Measurements from ENCODE around the gene MAP3K5.

MAP3K5 gene

DNA sequence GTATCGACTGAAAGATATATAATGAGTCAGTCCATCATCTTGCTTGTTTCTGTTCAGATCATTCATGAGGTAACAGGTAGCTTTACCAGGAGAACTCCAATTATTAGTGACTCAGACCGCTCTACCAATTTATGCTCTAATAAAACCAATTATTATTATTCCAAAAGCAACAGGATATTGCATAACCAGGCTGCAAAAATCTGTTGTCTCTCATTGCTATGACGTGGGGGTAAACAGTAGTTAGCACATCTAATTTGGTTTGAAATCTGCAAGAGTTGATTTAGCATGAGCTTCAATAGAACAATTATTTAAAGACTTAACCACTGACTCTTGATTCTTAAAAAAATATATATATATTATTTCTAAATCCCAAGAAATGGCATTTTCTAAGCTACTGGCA is 151.1 kb downstream of the MAP3K5 start:
- DNase-seq: no peak

DNA sequence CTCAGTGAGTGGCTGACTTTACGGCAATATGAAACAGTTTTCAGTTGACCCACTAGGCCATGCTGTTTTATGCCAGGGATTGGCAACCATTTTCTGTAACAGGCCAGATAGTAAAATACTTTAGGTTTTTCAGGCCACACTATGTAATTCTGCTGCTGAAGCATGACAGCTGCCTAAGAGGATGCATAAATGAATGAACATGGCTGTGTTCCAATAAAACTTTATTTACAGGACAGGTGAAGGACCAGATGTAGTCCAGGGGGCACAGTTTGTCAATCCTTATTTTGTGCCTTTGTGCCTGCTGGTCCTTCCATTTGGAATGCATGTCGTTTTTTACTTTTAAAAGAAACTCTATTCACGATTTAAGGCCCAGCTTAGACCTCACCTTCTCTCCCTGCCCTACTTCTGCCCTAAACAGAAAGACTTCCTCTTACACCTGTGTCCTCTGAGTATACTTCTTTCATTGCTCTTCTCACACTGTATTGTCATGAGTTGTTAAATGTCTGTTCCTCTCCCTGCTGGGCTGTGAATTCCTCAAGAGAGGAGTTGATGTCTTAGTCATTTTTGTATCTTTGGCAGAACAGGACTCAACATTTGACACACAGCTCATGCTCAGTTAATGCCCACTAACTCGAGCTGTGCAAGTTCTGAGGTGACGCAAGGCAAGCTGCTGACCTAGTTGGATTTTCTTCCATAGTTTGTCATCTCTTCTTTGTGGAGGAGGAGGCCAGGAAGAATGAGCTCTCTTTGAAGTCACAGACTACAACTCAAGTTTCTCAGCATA is 152.0 kb downstream of the MAP3K5 start:
- no peak for DNase-seq

DNA sequence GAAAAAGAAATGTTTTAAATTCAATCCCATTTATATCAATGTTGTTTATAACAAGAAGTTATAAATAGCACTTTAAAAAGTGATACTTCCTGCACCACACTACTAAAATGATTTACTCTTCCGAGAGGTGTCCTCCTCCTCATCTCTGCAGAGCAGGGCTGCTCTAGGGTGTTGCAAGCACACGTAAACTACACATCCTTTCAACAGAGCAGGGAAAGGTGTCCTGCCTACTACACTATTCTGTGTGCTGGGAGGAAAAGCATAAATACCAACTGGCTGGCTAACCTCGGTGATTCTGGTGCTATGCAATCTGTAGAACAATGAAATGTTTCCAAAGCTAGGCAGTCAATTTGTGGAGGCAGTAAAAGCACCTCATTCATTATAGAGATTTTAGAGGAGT is 152.6 kb downstream of the MAP3K5 start:
- no peak for DNase-seq

DNA sequence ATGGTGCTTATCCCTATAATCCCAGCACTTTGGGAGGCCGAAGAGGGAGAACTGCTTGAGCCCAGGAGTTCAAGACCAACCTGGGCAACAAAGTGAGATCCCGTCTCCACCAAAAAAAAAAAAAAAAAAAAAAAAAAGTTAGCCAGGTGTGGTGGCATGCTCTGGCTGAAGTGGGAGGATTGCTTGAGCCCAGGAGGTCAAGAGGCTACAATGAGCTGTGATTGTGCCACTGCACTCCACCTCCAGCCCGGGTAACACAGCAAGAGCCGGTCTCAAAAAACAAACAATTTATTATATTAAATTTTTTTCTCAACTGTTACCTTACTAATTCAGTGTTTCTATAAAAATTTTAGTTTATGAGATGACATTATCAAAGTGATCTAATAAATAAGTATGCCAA is 156.7 kb downstream of the MAP3K5 start:
- DNase-seq: no peak

- DNase-seq: no peak
Measured at GRCh38 chr6:136633355-136633754, 158.9 kb downstream of the MAP3K5 start.

DNA sequence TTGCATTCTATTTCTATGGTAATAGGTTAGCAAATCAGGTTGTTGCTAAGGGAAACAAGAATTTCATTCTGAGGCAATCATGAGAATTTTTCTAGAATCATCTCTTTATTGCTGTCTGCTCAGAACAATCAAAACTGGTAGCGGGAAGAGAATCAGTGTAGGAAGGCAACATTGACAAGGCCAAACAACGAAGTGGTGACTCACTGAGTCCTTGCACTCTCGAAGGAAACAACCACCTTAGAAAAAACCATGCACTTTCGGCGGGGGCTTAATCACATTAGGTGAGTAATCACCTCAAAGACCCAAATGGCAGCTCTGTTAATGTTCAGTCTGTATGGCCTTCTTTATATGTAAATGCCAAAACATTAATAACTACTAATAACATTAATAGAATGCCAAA is 163.3 kb downstream of the MAP3K5 start:
- DNase-seq: no peak

DNA sequence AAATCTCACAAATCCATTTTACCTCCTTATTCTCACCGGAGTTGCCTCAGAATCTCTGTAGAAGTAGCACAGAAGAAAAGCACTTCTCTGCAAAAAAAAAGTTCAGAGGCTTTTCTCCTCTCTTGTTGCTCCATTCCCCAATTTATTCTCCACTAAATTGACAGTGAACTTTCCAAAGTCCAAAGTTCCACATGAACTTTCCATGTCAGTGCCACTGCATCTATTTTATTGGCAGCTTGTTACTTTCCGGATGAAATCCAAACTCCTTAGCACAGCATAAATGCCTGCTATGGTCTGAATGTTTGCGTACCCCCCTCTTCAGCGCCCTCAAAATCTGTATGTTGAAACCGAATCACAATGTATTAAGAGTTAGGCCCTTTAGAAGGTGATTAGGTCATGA is 165.1 kb downstream of the MAP3K5 start:
- no peak for DNase-seq

DNA sequence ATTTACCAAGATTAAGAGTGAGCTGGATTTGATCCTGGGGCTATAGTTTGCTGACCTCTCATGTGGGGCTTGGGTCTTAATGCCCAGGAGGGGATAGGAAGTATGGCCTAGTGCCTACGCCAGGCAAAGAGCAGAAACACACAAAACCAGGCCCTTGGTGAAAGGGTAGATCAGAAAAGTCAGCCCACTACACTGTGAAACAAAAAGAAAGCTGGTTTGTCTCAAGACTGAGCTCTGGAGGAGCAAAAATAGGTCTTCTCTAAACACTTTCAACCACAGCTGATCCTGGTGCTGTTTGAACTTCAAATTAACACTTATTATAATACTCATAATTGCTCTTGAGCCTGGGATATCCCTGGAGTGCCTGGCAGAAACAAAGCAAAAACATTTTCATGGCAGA is 167.0 kb downstream of the MAP3K5 start:
- DNase-seq: no peak

DNA sequence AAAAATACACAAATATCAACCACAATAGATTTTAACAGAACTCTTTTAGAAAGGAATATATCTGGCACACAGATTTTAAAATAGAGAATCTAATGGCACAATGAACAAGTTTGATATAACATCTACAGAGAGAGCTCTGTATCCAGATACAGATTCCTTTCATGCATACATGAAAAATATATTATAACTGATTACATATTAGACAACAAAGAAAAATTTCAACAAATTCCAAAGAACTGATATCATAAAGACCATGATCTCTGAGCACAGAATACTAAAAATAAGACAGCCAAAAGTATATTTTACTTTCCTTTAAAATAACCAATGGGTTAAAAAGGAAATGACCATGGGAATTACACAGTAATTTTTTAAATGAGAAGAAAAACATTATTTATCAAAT is 167.9 kb downstream of the MAP3K5 start:
- no peak for DNase-seq

DNA sequence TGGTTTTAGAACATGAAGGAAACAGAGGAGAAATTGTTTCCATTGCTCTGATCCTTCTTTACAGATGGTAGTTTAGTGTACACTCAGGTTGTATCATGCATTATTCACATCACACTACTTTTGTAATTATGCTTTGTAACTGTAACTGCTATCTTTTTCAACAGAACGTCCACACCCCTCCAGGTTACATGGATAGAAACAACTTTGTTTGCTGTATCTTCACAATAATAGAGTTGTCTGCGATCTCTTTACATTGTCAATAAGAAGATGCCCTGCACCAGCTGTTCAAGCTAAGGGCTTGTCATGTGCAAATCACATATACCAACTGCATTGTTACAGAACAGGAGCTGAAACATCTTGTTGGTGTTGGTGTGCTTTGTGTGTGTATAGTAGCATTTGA is 174.2 kb downstream of the MAP3K5 start:
- no peak for DNase-seq

DNA sequence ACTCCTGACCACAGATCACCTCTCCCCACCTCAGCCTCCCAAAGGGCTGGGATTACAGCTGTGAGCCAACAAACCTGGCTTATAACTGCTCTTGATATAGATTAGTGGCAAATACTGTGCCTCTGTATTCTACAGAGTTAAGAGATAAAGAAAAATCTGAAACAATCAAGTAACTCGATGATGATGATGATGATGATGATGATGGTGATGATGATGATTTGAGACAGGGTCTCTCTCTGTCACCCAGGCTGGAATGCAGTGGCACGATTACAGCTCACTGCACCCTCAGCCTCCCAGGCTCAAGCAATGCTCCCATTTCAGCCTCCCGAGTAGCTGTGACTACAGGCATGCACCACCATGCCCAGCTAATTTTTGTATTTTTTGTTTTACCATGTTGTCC is 175.8 kb downstream of the MAP3K5 start:
- no peak for DNase-seq

DNA sequence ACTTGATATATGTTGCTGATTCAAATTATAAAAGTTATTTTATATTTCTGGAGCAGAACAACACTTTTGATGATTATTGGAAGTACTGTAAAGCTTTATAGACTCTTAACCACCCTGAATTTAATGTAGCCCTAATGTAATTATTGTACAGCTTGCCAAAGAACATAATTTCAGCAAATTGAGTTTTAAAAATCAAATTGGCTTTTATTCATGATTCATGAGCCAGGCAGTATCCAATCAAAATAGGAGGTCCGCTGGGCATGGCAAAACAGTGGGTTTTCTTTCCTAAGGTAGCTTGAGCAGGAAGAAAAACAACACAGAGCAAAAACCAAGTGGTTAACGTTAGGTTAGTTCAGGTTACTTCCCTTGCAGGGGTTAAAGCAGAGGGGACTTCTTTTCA is 177.3 kb downstream of the MAP3K5 start:
- no peak for DNase-seq

DNA sequence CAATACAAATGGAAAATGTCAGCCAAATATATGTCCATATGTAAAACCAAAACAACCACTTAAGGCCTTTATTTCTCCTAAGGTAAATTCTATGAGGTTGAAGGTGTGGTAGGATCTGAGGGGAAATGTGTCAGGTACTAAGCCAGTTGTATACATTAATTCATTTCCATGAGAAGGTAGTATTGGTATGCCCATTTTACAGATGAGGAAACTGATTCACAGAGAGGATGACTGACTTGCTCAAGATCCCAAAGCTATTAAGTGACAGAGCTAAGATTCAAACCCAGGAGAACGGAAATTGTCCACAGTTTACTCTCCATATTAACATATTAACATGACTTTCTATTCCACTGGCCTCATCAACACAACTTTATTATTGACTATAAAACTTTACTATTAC is 177.9 kb downstream of the MAP3K5 start:
- DNase-seq: no peak

GRCh38 chr6:136613477-136613876 is 178.8 kb downstream of the MAP3K5 start:
- no peak for DNase-seq

GRCh38 chr6:136612666-136613389 is 179.4 kb downstream of the MAP3K5 start:
- DNase-seq: no peak

- no peak for DNase-seq
Measured at GRCh38 chr6:136611746-136612145, 180.5 kb downstream of the MAP3K5 start.

DNA sequence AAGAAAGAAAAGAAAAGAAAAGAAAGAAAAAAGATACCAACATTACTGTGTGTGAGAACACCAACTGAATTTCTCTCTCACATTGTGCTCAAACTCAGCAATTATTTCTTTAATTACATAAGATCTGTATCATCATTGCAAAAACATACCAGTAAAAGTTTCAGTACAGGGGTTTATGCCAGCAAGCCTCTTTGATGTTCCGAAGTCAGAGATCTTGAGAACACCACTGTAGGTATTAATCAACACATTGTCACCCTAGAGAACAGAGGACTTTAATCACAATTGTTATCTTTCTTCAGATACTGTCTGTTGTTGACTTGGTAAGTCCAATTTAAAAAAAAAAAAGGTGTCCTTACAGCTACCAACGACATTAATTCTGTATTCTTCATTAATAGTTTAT is 181.1 kb downstream of the MAP3K5 start:
- DNase-seq: no peak

DNA sequence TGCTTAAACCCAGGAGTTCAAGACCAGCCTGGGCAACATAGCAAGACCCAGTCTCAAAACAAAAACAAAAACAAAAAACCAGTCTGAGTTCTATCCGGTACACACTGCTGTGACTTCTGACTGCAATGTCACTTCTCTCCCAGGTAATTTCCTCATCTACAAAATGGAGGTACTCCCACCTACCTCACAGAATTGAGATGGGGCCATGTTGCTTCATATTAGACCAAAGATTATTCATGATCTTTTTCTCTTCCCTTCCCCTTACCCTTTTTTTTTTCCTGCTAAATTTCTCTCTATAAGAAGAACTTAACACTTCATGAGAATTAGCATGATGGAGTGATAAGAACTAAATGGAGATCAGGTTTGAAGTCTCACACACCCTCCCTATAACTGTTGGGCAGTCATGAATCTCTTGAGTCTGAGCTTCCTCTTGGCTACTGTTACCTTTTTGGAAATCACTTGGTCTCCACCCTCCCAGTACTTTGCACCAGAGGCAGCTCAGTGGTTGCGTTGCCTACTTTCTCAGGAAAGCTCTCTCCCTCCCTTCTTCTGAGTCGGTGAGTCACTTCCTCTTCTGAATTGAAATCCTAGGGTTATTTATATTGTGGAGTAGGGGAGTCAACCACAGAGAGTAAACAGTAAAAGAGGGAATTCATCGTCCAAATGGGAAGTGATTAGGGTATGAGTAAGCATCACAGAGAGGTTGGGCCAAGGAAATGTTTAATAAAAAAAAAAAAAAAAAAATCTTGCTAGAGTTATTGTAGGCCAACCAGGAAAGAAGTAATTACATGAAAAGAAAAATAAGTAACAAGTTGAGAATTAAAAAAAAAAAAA is 182.2 kb downstream of the MAP3K5 start:
- DNase-seq: no peak

- DNase-seq: no peak
Measured at GRCh38 chr6:136608991-136609390, 183.3 kb downstream of the MAP3K5 start.

DNA sequence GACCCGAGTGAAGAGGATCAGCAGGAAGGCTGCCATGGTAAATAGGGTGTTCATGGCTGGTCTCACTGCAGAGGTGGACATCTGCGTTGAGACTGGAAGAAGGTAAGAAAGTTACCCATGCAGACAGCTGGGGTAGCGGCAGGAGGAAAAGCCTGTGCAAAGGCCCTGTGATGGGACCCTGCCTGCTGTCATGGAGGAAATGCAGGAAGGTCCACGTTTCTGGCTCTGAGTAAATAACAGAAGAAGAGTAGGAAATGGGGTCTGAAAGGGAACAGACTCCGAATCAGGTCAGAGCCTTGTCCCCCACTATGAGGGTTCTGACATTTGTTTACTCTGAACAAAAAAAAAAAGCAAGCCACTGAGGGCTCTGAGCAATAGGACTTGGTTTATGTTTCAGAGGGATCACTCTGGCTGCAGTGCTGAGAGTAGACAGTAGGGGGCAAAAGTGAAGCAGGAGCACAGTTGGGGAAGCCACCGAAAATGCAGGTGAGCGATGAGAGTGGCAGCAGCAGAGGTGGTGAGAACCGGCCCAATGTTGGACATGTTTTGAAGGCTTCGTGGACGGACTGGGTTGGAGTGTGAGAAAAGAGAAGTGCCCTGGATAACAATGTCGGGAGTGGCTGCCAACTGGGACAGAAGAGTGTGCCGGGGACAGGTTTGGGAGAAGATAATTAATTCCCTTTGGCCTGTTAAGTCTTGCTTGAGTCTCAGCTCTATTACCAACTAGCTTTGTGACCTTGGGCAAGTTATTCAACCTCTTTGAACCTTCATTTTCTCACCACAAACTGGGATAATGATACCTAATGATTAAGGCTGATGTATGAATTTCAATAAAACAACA is 184.1 kb downstream of the MAP3K5 start:
- DNase-seq: no peak

DNA sequence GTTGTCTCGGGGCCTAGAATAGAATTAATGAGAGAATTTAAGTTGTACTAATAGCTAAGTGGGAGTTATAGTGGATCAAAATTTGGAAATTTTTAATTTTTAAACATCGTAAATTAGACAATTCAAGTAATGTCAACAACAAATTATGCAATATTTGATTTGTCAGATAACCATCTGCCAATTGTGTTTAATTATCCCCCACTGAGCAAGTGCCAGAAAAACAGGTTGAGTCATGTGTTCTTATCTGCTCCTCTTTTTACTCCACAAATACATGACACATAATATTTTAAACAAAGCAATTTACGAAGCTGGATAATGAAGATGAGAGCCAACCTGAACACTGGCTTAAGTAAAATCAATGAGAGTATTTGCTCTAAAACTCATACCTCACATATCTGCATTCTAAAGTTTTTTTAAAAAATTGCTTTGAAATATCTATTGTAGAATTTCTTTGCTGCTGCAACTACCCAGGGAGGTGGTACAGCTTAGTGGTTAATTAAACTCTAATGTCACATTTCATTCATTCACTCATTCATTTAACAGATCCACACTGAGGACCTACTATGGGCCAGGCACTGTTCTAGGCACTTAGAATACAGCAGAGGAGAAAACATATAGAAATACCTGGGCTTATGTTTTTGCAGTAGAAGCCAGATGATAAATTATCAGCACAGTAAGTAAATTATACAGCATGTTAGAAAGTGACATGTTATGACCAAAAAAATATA is 184.9 kb downstream of the MAP3K5 start:
- DNase-seq: no peak

DNA sequence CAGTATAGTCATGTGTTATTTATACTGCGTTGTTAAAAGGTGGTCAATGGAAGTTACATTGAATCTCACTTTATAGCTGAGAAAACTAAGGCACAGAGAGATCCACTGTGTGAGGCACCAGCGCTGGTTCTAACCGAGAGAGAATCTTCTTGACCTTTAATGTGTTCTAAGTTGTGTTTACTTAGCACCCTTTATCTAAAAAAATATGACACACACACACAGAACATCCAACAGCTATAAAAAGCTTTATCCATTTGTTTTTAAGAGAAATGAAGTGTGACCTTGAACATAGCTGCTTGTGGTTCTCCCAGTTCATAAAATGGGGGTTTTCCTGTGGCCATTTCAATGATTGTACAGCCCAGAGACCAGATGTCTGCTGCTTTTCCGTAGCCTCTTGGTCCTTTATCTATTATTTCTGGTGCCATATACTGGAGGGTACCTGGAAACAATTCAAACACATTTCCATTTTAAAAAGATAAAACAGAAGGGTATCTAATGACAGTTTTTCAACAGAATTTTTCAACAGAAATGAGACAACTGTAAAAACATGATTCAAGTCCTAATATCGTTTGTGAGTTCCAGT is 187.3 kb downstream of the MAP3K5 start:
- DNase-seq: no peak
